Esophagus muscularis mucosa (tissue), 4 donors: Measurements from ENCODE around the gene SARM1.
A peak's percentile ranks its signal among the peaks of the same experiment; 100 is the strongest.

Experiments used
- EP300 ChIP-seq: sonication (generic); formaldehyde crosslinking; IDR thresholded peaks from one replicate; pipeline ENCODE4 v1.6.1; 2017; ENCODE audit warnings: antibody characterized with exemption
- POLR2A ChIP-seq: fragments of 450-650 bp; IDR thresholded peaks from one replicate; pipeline ENCODE4 v1.6.1; 2017; ENCODE audit warnings: antibody characterized with exemption, moderate library complexity, mild to moderate bottlenecking, low read depth
- POLR2AphosphoS5 ChIP-seq, 2 donors: sonication (generic); formaldehyde crosslinking; IDR thresholded peaks; one replicate each; pipeline ENCODE4 v1.6.1; 2017; ENCODE audit warnings: antibody characterized with exemption in 2 of 2
- TF ChIP-seq, protein P1 (sequence below), 3 experiments: fragments of 200-600 bp in 2 of 3; fragments of 450-650 bp in 1 of 3; sonication (generic) in 2 of 3; IDR thresholded peaks; one replicate each; pipeline ENCODE4 v1.5.1; 2017 to 2019; ENCODE audit warnings: antibody characterized with exemption in 3 of 3, mild to moderate bottlenecking in 2 of 3, moderate library complexity in 1 of 3

- TF ChIP-seq, protein P1, sequence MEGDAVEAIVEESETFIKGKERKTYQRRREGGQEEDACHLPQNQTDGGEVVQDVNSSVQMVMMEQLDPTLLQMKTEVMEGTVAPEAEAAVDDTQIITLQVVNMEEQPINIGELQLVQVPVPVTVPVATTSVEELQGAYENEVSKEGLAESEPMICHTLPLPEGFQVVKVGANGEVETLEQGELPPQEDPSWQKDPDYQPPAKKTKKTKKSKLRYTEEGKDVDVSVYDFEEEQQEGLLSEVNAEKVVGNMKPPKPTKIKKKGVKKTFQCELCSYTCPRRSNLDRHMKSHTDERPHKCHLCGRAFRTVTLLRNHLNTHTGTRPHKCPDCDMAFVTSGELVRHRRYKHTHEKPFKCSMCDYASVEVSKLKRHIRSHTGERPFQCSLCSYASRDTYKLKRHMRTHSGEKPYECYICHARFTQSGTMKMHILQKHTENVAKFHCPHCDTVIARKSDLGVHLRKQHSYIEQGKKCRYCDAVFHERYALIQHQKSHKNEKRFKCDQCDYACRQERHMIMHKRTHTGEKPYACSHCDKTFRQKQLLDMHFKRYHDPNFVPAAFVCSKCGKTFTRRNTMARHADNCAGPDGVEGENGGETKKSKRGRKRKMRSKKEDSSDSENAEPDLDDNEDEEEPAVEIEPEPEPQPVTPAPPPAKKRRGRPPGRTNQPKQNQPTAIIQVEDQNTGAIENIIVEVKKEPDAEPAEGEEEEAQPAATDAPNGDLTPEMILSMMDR (IDR thresholded peaks at IDR 0.05) = peak in 1 of 3 experiments; percentile 29
- no peak for TF ChIP-seq POLR2A
- TF ChIP-seq EP300 = no peak
- TF ChIP-seq POLR2AphosphoS5 (IDR thresholded peaks at IDR 0.05) = no peak
Measured at GRCh38 chr17:28426081-28426519, 54.6 kb downstream of the SARM1 start.
